Measurements from ENCODE around the gene ECHDC1. TPM values are rescaled to one million over a fixed set of nuclear protein-coding genes. Genes with fewer than 3 reads are reported as not detected.

ECHDC1 gene
- total RNA-seq: 48.6 and 55.4 TPM in 2 replicates

GRCh38 chr6:127342946-127343808, at the start of gene ECHDC1:
Gene ECHDC1 (minus strand): TSS chr6:127343609. CDS start chr6:127331028, 12,581 bp downstream.

GRCh38 chr6:127266178-127266891, 77.1 kb downstream of the ECHDC1 start, which contains the start of gene RNF146:
Gene RNF146 (plus strand): TSS chr6:127266864. CDS start chr6:127280339, 13,475 bp downstream.

Other genes with a start within 250 kb of the ECHDC1 start
- 0.50 and 0.59 TPM in 2 replicates for gene RSPO3, start 224.9 kb downstream of the ECHDC1 start, total RNA-seq
- 22.5 and 26.9 TPM in 2 replicates for gene RNF146, start 76.7 kb downstream of the ECHDC1 start, total RNA-seq
- gene KIAA0408, start 115.8 kb upstream of the ECHDC1 start, total RNA-seq: 4.6 and 4.9 TPM in 2 replicates
- 0.15 TPM in 1 of 2 replicates, not detected in the other for gene C6orf58, start 233.6 kb upstream of the ECHDC1 start, total RNA-seq

All from cardiac ventricle fibroblast (primary cell).